ENCODE measurements around the gene ATP4B. TPM values are rescaled to one million over a fixed set of nuclear protein-coding genes. Genes with fewer than 3 reads are reported as not detected.

The ATP4B gene
- total RNA-seq, 1 donor = not detected

GRCh38 chr13:113647351-113648215 is 10.4 kb downstream of the ATP4B start:
- DNase-seq (ENCODE audit: insufficient read length, low spot score, missing footprints) = peak; percentile 76
- H3K9me3 ChIP-seq (ENCODE audit: low read depth, low read length) = no peaks in the 10 kb centered on the region
- no peaks in the 10 kb centered on the region for H3K79me2 ChIP-seq (ENCODE audit: insufficient read depth, low read length)
- H4K20me1 ChIP-seq (ENCODE audit: insufficient read depth, low read length) = no peaks in the 10 kb centered on the region
- no peaks in the 10 kb centered on the region for H3K27me3 ChIP-seq (ENCODE audit: insufficient read depth, low read length)
- H3K36me3 ChIP-seq (ENCODE audit: insufficient read depth, low read length) = no peaks in the 10 kb centered on the region
- TF ChIP-seq, protein P1, sequence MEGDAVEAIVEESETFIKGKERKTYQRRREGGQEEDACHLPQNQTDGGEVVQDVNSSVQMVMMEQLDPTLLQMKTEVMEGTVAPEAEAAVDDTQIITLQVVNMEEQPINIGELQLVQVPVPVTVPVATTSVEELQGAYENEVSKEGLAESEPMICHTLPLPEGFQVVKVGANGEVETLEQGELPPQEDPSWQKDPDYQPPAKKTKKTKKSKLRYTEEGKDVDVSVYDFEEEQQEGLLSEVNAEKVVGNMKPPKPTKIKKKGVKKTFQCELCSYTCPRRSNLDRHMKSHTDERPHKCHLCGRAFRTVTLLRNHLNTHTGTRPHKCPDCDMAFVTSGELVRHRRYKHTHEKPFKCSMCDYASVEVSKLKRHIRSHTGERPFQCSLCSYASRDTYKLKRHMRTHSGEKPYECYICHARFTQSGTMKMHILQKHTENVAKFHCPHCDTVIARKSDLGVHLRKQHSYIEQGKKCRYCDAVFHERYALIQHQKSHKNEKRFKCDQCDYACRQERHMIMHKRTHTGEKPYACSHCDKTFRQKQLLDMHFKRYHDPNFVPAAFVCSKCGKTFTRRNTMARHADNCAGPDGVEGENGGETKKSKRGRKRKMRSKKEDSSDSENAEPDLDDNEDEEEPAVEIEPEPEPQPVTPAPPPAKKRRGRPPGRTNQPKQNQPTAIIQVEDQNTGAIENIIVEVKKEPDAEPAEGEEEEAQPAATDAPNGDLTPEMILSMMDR (IDR thresholded peaks at IDR 0.05; ENCODE audit: extremely low read depth, low read depth, low read length) = no peak
- no peak overlapping the region for H2AFZ ChIP-seq (ENCODE audit: low read length)
- no peak overlapping the region for H3K4me3 ChIP-seq (ENCODE audit: insufficient read depth, low read length)
- no peak overlapping the region for H3K4me2 ChIP-seq (ENCODE audit: insufficient read depth, low read length)
- H3K27ac ChIP-seq (ENCODE audit: low read depth, low read length) = no peak overlapping the region
- peaks cover 4% of the 10 kb centered on the region for H3K4me1 ChIP-seq (ENCODE audit: insufficient read depth, low read length)

GRCh38 chr13:113646921-113647340 is 11.1 kb downstream of the ATP4B start:
- TF ChIP-seq, protein P1 (IDR thresholded peaks at IDR 0.05; ENCODE audit: extremely low read depth, low read depth, low read length) = no peak
- H3K9me3 ChIP-seq (ENCODE audit: low read depth, low read length) = no peaks in the 10 kb centered on the region
- peaks cover 4% of the 10 kb centered on the region for H3K4me1 ChIP-seq (ENCODE audit: insufficient read depth, low read length)
- no peaks in the 10 kb centered on the region for H3K36me3 ChIP-seq (ENCODE audit: insufficient read depth, low read length)
- no peaks in the 10 kb centered on the region for H4K20me1 ChIP-seq (ENCODE audit: insufficient read depth, low read length)
- no peaks in the 10 kb centered on the region for H3K79me2 ChIP-seq (ENCODE audit: insufficient read depth, low read length)
- peak; percentile 27 for DNase-seq (ENCODE audit: insufficient read length, low spot score, missing footprints)
- no peaks in the 10 kb centered on the region for H3K27me3 ChIP-seq (ENCODE audit: insufficient read depth, low read length)
- H3K27ac ChIP-seq (ENCODE audit: low read depth, low read length) = no peak overlapping the region
- H3K4me2 ChIP-seq (ENCODE audit: insufficient read depth, low read length) = no peak overlapping the region
- H2AFZ ChIP-seq (ENCODE audit: low read length) = no peak overlapping the region
- no peak overlapping the region for H3K4me3 ChIP-seq (ENCODE audit: insufficient read depth, low read length)

- Histone ChIP-seq H3K27me3 (ENCODE audit: insufficient read depth, low read length) (no peaks in the 10 kb centered on the region), H3K9me3 (ENCODE audit: low read depth, low read length) (no peaks in the 10 kb centered on the region), H2AFZ (ENCODE audit: low read length) (no peak overlapping the region), H3K27ac (ENCODE audit: low read depth, low read length) (no peak overlapping the region), H3K79me2 (ENCODE audit: insufficient read depth, low read length) (no peaks in the 10 kb centered on the region), H3K36me3 (ENCODE audit: insufficient read depth, low read length) (no peaks in the 10 kb centered on the region), H3K4me2 (ENCODE audit: insufficient read depth, low read length) (no peak overlapping the region), H3K4me1 (ENCODE audit: insufficient read depth, low read length) (peaks cover 4% of the 10 kb centered on the region), H3K4me3 (ENCODE audit: insufficient read depth, low read length) (no peak overlapping the region), H4K20me1 (ENCODE audit: insufficient read depth, low read length) (no peaks in the 10 kb centered on the region)
- DNase-seq (ENCODE audit: insufficient read length, low spot score, missing footprints) = peak; percentile 57
- TF ChIP-seq, protein P1 (IDR thresholded peaks at IDR 0.05; ENCODE audit: extremely low read depth, low read depth, low read length) = no peak
Observed at GRCh38 chr13:113646376-113646775, 11.6 kb downstream of the ATP4B start.

DNA sequence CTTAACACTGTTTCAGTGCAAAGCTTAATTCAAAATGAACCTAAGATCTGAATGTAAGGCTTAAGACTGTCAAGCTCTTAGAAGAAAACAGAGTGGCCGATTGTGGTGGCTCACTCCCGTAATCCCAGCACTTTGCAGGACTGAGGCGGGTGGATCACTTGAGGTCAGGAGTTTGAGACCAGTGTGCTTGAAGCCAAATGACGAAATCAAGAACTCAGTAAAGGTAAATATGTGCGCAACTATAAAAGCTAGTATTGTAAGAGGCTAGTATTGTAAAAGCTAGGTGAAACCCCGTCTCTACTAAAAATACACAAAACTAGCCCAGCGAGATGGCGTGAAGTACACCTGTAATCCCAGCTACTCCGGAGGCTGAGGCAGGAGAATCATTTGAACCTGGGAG is 12.7 kb downstream of the ATP4B start:
- H2AFZ ChIP-seq (ENCODE audit: low read length) = no peak overlapping the region
- no peaks in the 10 kb centered on the region for H3K9me3 ChIP-seq (ENCODE audit: low read depth, low read length)
- H3K27me3 ChIP-seq (ENCODE audit: insufficient read depth, low read length) = no peaks in the 10 kb centered on the region
- TF ChIP-seq, protein P1 (IDR thresholded peaks at IDR 0.05; ENCODE audit: extremely low read depth, low read depth, low read length) = no peak
- H3K4me3 ChIP-seq (ENCODE audit: insufficient read depth, low read length) = no peak overlapping the region
- no peak overlapping the region for H3K4me2 ChIP-seq (ENCODE audit: insufficient read depth, low read length)
- H3K79me2 ChIP-seq (ENCODE audit: insufficient read depth, low read length) = no peaks in the 10 kb centered on the region
- H4K20me1 ChIP-seq (ENCODE audit: insufficient read depth, low read length) = no peaks in the 10 kb centered on the region
- H3K4me1 ChIP-seq (ENCODE audit: insufficient read depth, low read length) = peaks cover 4% of the 10 kb centered on the region
- H3K36me3 ChIP-seq (ENCODE audit: insufficient read depth, low read length) = peaks cover 5% of the 10 kb centered on the region
- DNase-seq (ENCODE audit: insufficient read length, low spot score, missing footprints) = no peak
- H3K27ac ChIP-seq (ENCODE audit: low read depth, low read length) = no peak overlapping the region
